Adrenal gland (tissue), 12 donors: ENCODE data around the gene MFAP2. TPM values are rescaled to one million over a fixed set of nuclear protein-coding genes. Genes with fewer than 3 reads are reported as not detected.

Experiments used
- DNase-seq, 7 donors: peaks; one replicate each; pipeline ENCODE4 v3.0.0-alpha.2; 2019 to 2020
- H3K27ac ChIP-seq, 5 donors: fragments of 200-600 bp; sonication (generic) in 4 of 5; 1 replicate in 3 of 5; 2 replicates in 2 of 5; pipeline versions ENCODE4 v1.5.1 to v1.8.0; 2016 to 2020; ENCODE audit warnings: mild to moderate bottlenecking in 1 of 5
- H3K27me3 ChIP-seq: fragments of 200-600 bp; 2 replicates; pipeline ENCODE4 v1.8.0; 2021
- H3K36me3 ChIP-seq, 2 donors: fragments of 200-600 bp; replicated peaks in 1 of 2; 1 replicate in 1 of 2; 2 replicates in 1 of 2; pipeline versions ENCODE4 v1.5.1 to v1.8.0; 2018 to 2022
- H3K4me1 ChIP-seq, 2 donors: fragments of 200-600 bp; replicated peaks in 1 of 2; 1 replicate in 1 of 2; 2 replicates in 1 of 2; pipeline versions ENCODE4 v1.5.1 to v1.8.0; 2018 to 2021
- H3K4me3 ChIP-seq, 4 donors: fragments of 200-600 bp; sonication (generic) in 3 of 4; one replicate each; pipeline ENCODE4 v1.5.1; 2016 to 2018
- H3K9me3 ChIP-seq, 3 donors: fragments of 200-600 bp; sonication (generic) in 1 of 3; replicated peaks in 1 of 3; 1 replicate in 2 of 3; 2 replicates in 1 of 3; pipeline versions ENCODE4 v1.5.1 to v1.8.0; 2016 to 2021
- CTCF ChIP-seq, 6 experiments: fragments of 450-650 bp in 4 of 6; fragments of 200-600 bp in 2 of 6; sonication (generic) in 1 of 6; IDR thresholded peaks; 1 replicate in 5 of 6; 2 replicates in 1 of 6; pipeline versions ENCODE4 v1.5.1 to v1.8.0; 2016 to 2021; ENCODE audit warnings: antibody characterized with exemption in 6 of 6, mild to moderate bottlenecking in 2 of 6, moderate library complexity in 1 of 6
- POLR2A ChIP-seq, 2 donors: fragments of 450-650 bp; IDR thresholded peaks; one replicate each; pipeline ENCODE4 v1.6.1; 2017; ENCODE audit warnings: antibody characterized with exemption in 2 of 2, mild to moderate bottlenecking in 2 of 2, moderate library complexity in 1 of 2
- WGBS, 4 donors: extraction: QIAGEN DNeasy Blood & Tissue Kit in 2 of 4; methylation state at CpG; one replicate each; pipeline versions ENCODE4 v1.1.5 to v1.1.7; 2013 to 2017; 5-methylcytosine and 5-hydroxymethylcytosine counted together
- intact Hi-C, 2 donors: fragments of 100-400 bp; cut with DNase I; formaldehyde crosslinking; loops; one replicate each; pipeline versions ENCODE4 v1.14.1 to v1.15.0; 2022 to 2023
- polyA plus RNA-seq, 3 donors: library from polyadenylated mRNA; stranded (reverse); fragments of 200-250 nt in 2 of 3; fragments of 350-450 nt in 1 of 3; fragmentation: Illumina TruSeq in 1 of 3; extraction: RNeasy Lipid Tissue Mini Kit (QIAGEN cat#74804) in 1 of 3; gene quantifications; one replicate each; pipeline ENCODE4 v1.2.3, GENCODE V29; 2013 to 2014
- total RNA-seq, 9 donors: library from RNA; depleted of rRNA in 4 of 9; stranded (reverse); fragments of >200 nt in 4 of 9; fragments of 120-200 nt in 1 of 9; fragmentation: NEBNext Ultra II Directional in 1 of 9; extraction: Animal tissue kit (Norgen Biotek cat#: 25700) in 1 of 9; gene quantifications; one replicate each; pipeline versions ENCODE4 v1.1.0 to v1.2.4, GENCODE V29; 2013 to 2023
- donor health status: healthy with polysubstance abuse.
- donor health status: Bipolar disorder and iron deficiency.
- donor health status: DM: yes; HTN: yes; CAD: no.
- donor health status: DM: no; HTN: no; CAD: no.
- donor health status: DM: no; HTN: no; CAD: no.
- donor health status: DM: yes; HTN: yes; CAD: no.

MFAP2 gene
- total and polyA plus RNA-seq, 12 donors: 0.79 to 17.7 (median 4.5) TPM

- intact Hi-C loops: no loop called here
- peaks cover 0 to 42% of the 10 kb centered on the region in 2 donors for H3K36me3 ChIP-seq
- no peak for DNase-seq
These were observed 6.1 kb upstream of the MFAP2 start for GRCh38 chr1:16986560-16986959.

GRCh38 chr1:16986113-16986512 is 5.7 kb upstream of the MFAP2 start:
- peaks cover 0 to 38% of the 10 kb centered on the region in 2 donors for H3K36me3 ChIP-seq
- TF ChIP-seq POLR2A (IDR thresholded peaks at IDR 0.05) (no peak), CTCF (IDR thresholded peaks at IDR 0.05) (no peak)
- no peaks in the 10 kb centered on the region for H3K4me1 ChIP-seq
- intact Hi-C loops: no loop called here
- 89 to 100% (median 91%) methylated on average over 8 to 19 of the region's 19 CpGs for WGBS, 4 donors
- H3K27ac ChIP-seq: no peak overlapping the region
- DNase-seq: no peak
- no peak overlapping the region for H3K4me3 ChIP-seq
- no peaks in the 10 kb centered on the region for H3K9me3 ChIP-seq
- H3K27me3 ChIP-seq: no peaks in the 10 kb centered on the region

More at GRCh38 chr1:16986560-16986959, 6.1 kb upstream of the MFAP2 start:
- H3K4me3 ChIP-seq: no peak overlapping the region
- no peak overlapping the region for H3K27ac ChIP-seq
- H3K27me3 ChIP-seq: no peaks in the 10 kb centered on the region
- 89 to 92% (median 90%) methylated on average over 13 to 23 of the region's 23 CpGs for WGBS, 4 donors
- no peaks in the 10 kb centered on the region for H3K4me1 ChIP-seq
- no peak for TF ChIP-seq POLR2A (IDR thresholded peaks at IDR 0.05)
- TF ChIP-seq CTCF (IDR thresholded peaks at IDR 0.05): no peak
- no peaks in the 10 kb centered on the region for H3K9me3 ChIP-seq

DNA sequence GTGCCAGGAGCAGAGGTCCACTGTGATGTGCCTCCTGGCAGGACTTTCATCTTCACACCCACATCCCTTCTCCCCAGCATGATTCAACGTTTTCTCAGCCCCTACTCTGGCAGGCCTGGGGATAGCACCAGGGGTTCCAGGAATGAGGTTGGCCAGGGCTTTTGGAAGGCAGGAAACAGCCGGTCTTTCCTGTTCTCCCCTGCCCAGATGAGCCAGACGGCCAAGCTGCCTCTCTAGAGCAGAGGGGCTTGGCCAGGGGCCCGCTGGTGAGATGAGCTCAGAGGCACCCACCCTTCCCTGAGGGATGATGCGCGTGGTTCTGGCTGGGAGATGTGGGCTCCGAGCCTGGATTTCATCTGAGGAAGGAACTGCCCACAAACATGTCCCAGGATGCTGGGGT is 4.3 kb upstream of the MFAP2 start:
- no peak for TF ChIP-seq CTCF (IDR thresholded peaks at IDR 0.05)
- Histone ChIP-seq H3K27ac (peak overlapping the region in 1 of 5 donors; percentile 63), H3K4me1 (no peaks in the 10 kb centered on the region), H3K4me3 (no peak overlapping the region), H3K27me3 (peaks cover 5% of the 10 kb centered on the region), H3K9me3 (no peaks in the 10 kb centered on the region), H3K36me3 (peaks cover 0 to 24% of the 10 kb centered on the region in 2 donors)
- peak in 5 of 7 donors; percentile 25 to 66 (median 43) for DNase-seq
- 41 to 59% (median 53%) methylated on average over 3 to 7 of the region's 7 CpGs for WGBS, 4 donors
- intact Hi-C loops: no loop called here

DNA sequence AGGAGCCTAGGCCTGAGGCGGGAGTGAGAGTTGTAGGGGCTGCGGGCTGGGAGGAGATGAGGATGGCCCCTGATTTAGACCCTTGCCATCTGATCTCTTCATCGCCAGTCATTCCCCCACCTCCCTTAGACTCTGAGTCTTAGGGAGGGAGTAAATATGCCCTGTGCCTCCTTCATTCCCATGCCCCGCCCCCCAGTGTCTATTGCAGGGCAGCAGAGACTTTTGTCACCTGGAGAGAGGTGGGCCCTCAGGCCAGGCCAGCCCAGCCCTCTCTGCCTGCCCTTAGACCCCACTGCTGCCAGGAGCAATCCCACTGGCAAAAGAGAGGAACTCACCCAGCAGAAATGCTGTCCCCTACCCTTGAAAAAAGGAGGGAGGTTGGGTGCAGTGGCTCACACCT is 3.2 kb upstream of the MFAP2 start:
- peaks cover 0 to 22% of the 10 kb centered on the region in 2 donors for H3K36me3 ChIP-seq
- H3K27me3 ChIP-seq: peaks cover 5% of the 10 kb centered on the region
- H3K9me3 ChIP-seq: no peaks in the 10 kb centered on the region
- H3K27ac ChIP-seq: no peak overlapping the region
- 85 to 100% (median 95%) methylated on average over 3 to 4 of the region's 4 CpGs for WGBS, 4 donors
- no peak for TF ChIP-seq CTCF (IDR thresholded peaks at IDR 0.05)
- TF ChIP-seq POLR2A (IDR thresholded peaks at IDR 0.05): no peak
- intact Hi-C loops: no loop called here
- H3K4me3 ChIP-seq: no peak overlapping the region
- no peak for DNase-seq
- no peaks in the 10 kb centered on the region for H3K4me1 ChIP-seq
